ENCODE measurements around the gene TOGARAM1. TPM values are rescaled to one million over a fixed set of nuclear protein-coding genes. Genes with fewer than 3 reads are reported as not detected.

Gene TOGARAM1
- total RNA-seq, 1 experiment from 2014 or later = 12.9 TPM

GRCh38 chr14:44982594-44982993, 20.6 kb downstream of the TOGARAM1 start:
- H3K27ac ChIP-seq = peak overlapping the region; percentile 1; the same call in 1 of the 2 replicates
- peaks cover 52% of the 10 kb centered on the region for H3K79me2 ChIP-seq (ENCODE audit: low read depth)
- no peaks in the 10 kb centered on the region for H3K9me2 ChIP-seq (ENCODE audit: insufficient read depth)
- no TSS peak for BruUV-seq (replicated peaks)
- CTCF ChIA-PET = no interaction called here
- POLR2A ChIA-PET (ENCODE audit: unreplicated experiment) = no interaction called here
- TF ChIP-seq EZH2 (IDR thresholded peaks at IDR 0.05; ENCODE audit: low read depth) (no peak), CTCF (conservative IDR thresholded peaks at IDR 0.05) (no peak)
- H3K4me3 ChIP-seq = no peak overlapping the region
- no peak overlapping the region for H2AFZ ChIP-seq
- H3K36me3 ChIP-seq (ENCODE audit: low read depth) = 0 out of 2 replicates have a peak, but pooled peaks cover 3% of the 10 kb centered on the region
- no peaks in the 10 kb centered on the region for H3K27me3 ChIP-seq (ENCODE audit: insufficient read depth, low read depth)
- H4K20me1 ChIP-seq (ENCODE audit: insufficient read depth) = peaks cover 10% of the 10 kb centered on the region; the same call in 1 of the 2 replicates
- no peaks in the 10 kb centered on the region for H3K4me1 ChIP-seq (replicated peaks; ENCODE audit: insufficient read depth)
- H3K4me2 ChIP-seq = no peak overlapping the region
- intact Hi-C loops (cut with micrococcal nuclease; ENCODE audit: unreplicated experiment) = no loop called here
- H3K9me3 ChIP-seq (ENCODE audit: insufficient read depth, low read depth) = no peaks in the 10 kb centered on the region
- H3F3A ChIP-seq (ENCODE audit: insufficient read depth, low read depth) = no peaks in the 10 kb centered on the region
- no peak for DNase-seq

- Histone ChIP-seq H3K36me3 (ENCODE audit: low read depth) (no peaks in the 10 kb centered on the region), H3K4me3 (no peak overlapping the region), H2AFZ (no peak overlapping the region), H3F3A (ENCODE audit: insufficient read depth, low read depth) (no peaks in the 10 kb centered on the region), H3K27ac (no peak overlapping the region), H3K79me2 (ENCODE audit: low read depth) (peaks cover 28% of the 10 kb centered on the region; the same call in 1 of the 2 replicates), H3K9me3 (ENCODE audit: insufficient read depth, low read depth) (no peaks in the 10 kb centered on the region), H3K4me2 (no peak overlapping the region), H4K20me1 (ENCODE audit: insufficient read depth) (peaks cover 9% of the 10 kb centered on the region), H3K4me1 (replicated peaks; ENCODE audit: insufficient read depth) (no peaks in the 10 kb centered on the region), H3K27me3 (ENCODE audit: insufficient read depth, low read depth) (no peaks in the 10 kb centered on the region), H3K9me2 (ENCODE audit: insufficient read depth) (no peaks in the 10 kb centered on the region)
- no peak for DNase-seq
- intact Hi-C loops (cut with micrococcal nuclease; ENCODE audit: unreplicated experiment) = no loop called here
- no peak for TF ChIP-seq EZH2 (IDR thresholded peaks at IDR 0.05; ENCODE audit: low read depth)
- no peak for TF ChIP-seq CTCF (conservative IDR thresholded peaks at IDR 0.05)
- no TSS peak for BruUV-seq (replicated peaks)
- ChIA-PET POLR2A (ENCODE audit: unreplicated experiment) (no interaction called here), CTCF (no interaction called here)
Measured at GRCh38 chr14:44988694-44989093, 26.7 kb downstream of the TOGARAM1 start.

- Histone ChIP-seq H3K27me3 (ENCODE audit: insufficient read depth, low read depth) (no peaks in the 10 kb centered on the region), H4K20me1 (ENCODE audit: insufficient read depth) (peaks cover 16% of the 10 kb centered on the region), H3K4me2 (no peak overlapping the region), H3K4me3 (no peak overlapping the region), H3K36me3 (ENCODE audit: low read depth) (no peaks in the 10 kb centered on the region), H2AFZ (no peak overlapping the region), H3K9me3 (ENCODE audit: insufficient read depth, low read depth) (no peaks in the 10 kb centered on the region), H3F3A (ENCODE audit: insufficient read depth, low read depth) (no peaks in the 10 kb centered on the region), H3K9me2 (ENCODE audit: insufficient read depth) (no peaks in the 10 kb centered on the region), H3K4me1 (replicated peaks; ENCODE audit: insufficient read depth) (no peaks in the 10 kb centered on the region), H3K27ac (no peak overlapping the region), H3K79me2 (ENCODE audit: low read depth) (peaks cover 38% of the 10 kb centered on the region; the same call in 1 of the 2 replicates)
- no peak for DNase-seq
- POLR2A ChIA-PET (ENCODE audit: unreplicated experiment) = no interaction called here
- TF ChIP-seq CTCF (conservative IDR thresholded peaks at IDR 0.05) (no peak), EZH2 (IDR thresholded peaks at IDR 0.05; ENCODE audit: low read depth) (no peak)
- intact Hi-C loops (cut with micrococcal nuclease; ENCODE audit: unreplicated experiment) = no loop called here
- CTCF ChIA-PET = no interaction called here
- BruUV-seq (replicated peaks) = no TSS peak
Measured at GRCh38 chr14:44989497-44990440, 27.8 kb downstream of the TOGARAM1 start.

Measured in PC-9 (cell line).